Erythroblast (primary cell): ENCODE data around the gene PSMD13.
A peak's percentile ranks its signal among the peaks of the same experiment; 100 is the strongest.
"Not testable (repeated sequence)": the region's sequence is repeated elsewhere in the genome, so short reads cannot be mapped to it uniquely, and the experiment has no call there.

Experiments used
- DNase-seq, 2 experiments: peaks; one replicate each; lab custom pipeline; 2025; lab: John Stamatoyannopoulos, UW
- GATA1 ChIP-seq: IDR thresholded peaks from 2 replicates; pipeline ENCODE4 v1.6.1; 2011; ENCODE audit warnings: low read depth, mild to moderate bottlenecking, control low read depth, low read length, moderate library complexity
- POLR2A ChIP-seq: IDR thresholded peaks from 2 replicates; pipeline ENCODE4 v1.6.1; 2011; ENCODE audit warnings: mild to moderate bottlenecking, low read length

Gene PSMD13

GRCh38 chr11:285021-285893 is 48.5 kb downstream of the PSMD13 start:
- no peak for TF ChIP-seq GATA1
- no peak for TF ChIP-seq POLR2A
- no peak for DNase-seq

- no peak for TF ChIP-seq POLR2A
- no peak for TF ChIP-seq GATA1
Observed at GRCh38 chr11:285894-286220, 49.1 kb downstream of the PSMD13 start.

GRCh38 chr11:286977-287820 is 50.4 kb downstream of the PSMD13 start:
- DNase-seq = not testable (repeated sequence)

More at GRCh38 chr11:285894-286220, 49.1 kb downstream of the PSMD13 start:
- DNase-seq = no peak

- TF ChIP-seq GATA1 = no peak
- TF ChIP-seq POLR2A = no peak
- DNase-seq = no peak
Observed at GRCh38 chr11:287821-288477, 51.2 kb downstream of the PSMD13 start.

GRCh38 chr11:288478-289397 is 52.0 kb downstream of the PSMD13 start, which contains the start of gene PGGHG:
Gene PGGHG (plus strand): TSS chr11:289126. CDS start chr11:289817, 691 bp downstream.
- TF ChIP-seq POLR2A = no peak
- TF ChIP-seq GATA1 = no peak
- DNase-seq = peak; percentile 43 to 65

GRCh38 chr11:289398-289711 is 52.6 kb downstream of the PSMD13 start:
- DNase-seq = no peak

GRCh38 chr11:289712-290620 is 53.2 kb downstream of the PSMD13 start:
- no peak for DNase-seq
- TF ChIP-seq POLR2A (no peak), GATA1 (no peak)

More at GRCh38 chr11:289398-289711, 52.6 kb downstream of the PSMD13 start:
- TF ChIP-seq GATA1 = no peak
- TF ChIP-seq POLR2A = no peak

GRCh38 chr11:290621-291231 is 54.0 kb downstream of the PSMD13 start:
- no peak for TF ChIP-seq POLR2A
- TF ChIP-seq GATA1 = no peak
- no peak for DNase-seq

GRCh38 chr11:291281-292210 is 54.8 kb downstream of the PSMD13 start:
- DNase-seq = no peak
- no peak for TF ChIP-seq POLR2A
- TF ChIP-seq GATA1 = no peak

- DNase-seq = no peak
- TF ChIP-seq POLR2A = no peak
- TF ChIP-seq GATA1 = no peak
Observed at GRCh38 chr11:292211-293121, 55.7 kb downstream of the PSMD13 start.
